ENCODE measurements around the gene INKA2. TPM values are rescaled to one million over a fixed set of nuclear protein-coding genes. Genes with fewer than 3 reads are reported as not detected.

INKA2 gene
- total and polyA plus RNA-seq, 10 of the 15 experiments (the other 5 are each of a cell fraction or from before 2014, with no cell fraction given) = 0.38 to 5.1 (median 1.3) TPM; not detected in 1

DNA sequence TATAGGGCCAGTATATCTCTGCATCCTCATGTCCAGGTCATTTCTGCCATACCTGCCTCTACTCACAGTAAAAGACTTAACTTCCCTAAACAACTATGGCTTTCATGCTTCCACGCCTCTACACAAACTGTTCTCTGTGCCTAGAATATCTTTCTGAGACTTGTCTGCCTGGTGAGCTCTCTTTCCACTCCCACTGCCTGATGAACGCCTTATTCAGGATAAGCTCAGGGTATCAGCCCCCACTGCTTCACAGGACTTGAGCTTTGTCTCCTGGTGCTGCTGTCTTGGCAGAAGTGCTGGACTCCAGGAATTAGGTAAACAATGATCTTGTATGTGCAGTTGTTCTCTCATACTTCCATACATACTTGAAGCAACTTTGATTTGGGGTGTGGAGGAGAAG is 11.7 kb upstream of the INKA2 start (continued):
- TF ChIP-seq, protein P1, sequence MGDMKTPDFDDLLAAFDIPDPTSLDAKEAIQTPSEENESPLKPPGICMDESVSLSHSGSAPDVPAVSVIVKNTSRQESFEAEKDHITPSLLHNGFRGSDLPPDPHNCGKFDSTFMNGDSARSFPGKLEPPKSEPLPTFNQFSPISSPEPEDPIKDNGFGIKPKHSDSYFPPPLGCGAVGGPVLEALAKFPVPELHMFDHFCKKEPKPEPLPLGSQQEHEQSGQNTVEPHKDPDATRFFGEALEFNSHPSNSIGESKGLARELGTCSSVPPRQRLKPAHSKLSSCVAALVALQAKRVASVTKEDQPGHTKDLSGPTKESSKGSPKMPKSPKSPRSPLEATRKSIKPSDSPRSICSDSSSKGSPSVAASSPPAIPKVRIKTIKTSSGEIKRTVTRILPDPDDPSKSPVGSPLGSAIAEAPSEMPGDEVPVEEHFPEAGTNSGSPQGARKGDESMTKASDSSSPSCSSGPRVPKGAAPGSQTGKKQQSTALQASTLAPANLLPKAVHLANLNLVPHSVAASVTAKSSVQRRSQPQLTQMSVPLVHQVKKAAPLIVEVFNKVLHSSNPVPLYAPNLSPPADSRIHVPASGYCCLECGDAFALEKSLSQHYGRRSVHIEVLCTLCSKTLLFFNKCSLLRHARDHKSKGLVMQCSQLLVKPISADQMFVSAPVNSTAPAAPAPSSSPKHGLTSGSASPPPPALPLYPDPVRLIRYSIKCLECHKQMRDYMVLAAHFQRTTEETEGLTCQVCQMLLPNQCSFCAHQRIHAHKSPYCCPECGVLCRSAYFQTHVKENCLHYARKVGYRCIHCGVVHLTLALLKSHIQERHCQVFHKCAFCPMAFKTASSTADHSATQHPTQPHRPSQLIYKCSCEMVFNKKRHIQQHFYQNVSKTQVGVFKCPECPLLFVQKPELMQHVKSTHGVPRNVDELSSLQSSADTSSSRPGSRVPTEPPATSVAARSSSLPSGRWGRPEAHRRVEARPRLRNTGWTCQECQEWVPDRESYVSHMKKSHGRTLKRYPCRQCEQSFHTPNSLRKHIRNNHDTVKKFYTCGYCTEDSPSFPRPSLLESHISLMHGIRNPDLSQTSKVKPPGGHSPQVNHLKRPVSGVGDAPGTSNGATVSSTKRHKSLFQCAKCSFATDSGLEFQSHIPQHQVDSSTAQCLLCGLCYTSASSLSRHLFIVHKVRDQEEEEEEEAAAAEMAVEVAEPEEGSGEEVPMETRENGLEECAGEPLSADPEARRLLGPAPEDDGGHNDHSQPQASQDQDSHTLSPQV (IDR thresholded peaks at IDR 0.05) = no peak
- TF ChIP-seq WRNIP1 (IDR thresholded peaks at IDR 0.05; ENCODE audit: borderline replicate concordance, low read depth, low read length) = no peak
- TF ChIP-seq, protein P2, sequence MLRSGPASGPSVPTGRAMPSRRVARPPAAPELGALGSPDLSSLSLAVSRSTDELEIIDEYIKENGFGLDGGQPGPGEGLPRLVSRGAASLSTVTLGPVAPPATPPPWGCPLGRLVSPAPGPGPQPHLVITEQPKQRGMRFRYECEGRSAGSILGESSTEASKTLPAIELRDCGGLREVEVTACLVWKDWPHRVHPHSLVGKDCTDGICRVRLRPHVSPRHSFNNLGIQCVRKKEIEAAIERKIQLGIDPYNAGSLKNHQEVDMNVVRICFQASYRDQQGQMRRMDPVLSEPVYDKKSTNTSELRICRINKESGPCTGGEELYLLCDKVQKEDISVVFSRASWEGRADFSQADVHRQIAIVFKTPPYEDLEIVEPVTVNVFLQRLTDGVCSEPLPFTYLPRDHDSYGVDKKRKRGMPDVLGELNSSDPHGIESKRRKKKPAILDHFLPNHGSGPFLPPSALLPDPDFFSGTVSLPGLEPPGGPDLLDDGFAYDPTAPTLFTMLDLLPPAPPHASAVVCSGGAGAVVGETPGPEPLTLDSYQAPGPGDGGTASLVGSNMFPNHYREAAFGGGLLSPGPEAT (IDR thresholded peaks at IDR 0.05; ENCODE audit: low read depth) = no peak

DNA sequence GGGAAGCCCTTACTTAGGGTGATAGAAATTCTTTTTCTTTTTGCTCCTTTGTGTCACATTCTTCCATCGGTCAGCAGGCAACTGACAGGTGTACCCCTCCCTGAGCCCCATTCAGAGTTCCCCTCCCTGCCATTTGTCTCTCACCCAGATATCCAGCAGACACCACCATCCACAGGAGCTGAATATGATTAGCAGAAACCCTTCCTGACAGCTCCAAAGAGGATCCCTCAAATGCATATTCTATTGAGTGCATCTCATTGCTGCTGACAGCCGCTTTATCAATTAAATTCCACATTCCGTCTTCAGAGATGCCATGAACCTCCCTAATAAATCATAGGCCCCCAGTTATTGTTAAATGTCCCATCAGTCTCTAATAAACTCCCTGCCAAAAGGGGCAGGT is 10.4 kb upstream of the INKA2 start:
- ATAC-seq (no peak), FAIRE-seq (no peak), DNase-seq (ENCODE audit: low read depth, low spot score) (no peak)
- TF ChIP-seq, protein P3, sequence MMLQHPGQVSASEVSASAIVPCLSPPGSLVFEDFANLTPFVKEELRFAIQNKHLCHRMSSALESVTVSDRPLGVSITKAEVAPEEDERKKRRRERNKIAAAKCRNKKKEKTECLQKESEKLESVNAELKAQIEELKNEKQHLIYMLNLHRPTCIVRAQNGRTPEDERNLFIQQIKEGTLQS (IDR thresholded peaks at IDR 0.05; ENCODE audit: borderline replicate concordance, extremely low read depth, low read depth, low read length) = no peak
- Histone ChIP-seq H3K79me2 (ENCODE audit: control insufficient read depth, insufficient read depth, low read length) (no peaks in the 10 kb centered on the region; the same call in 1 of the 2 replicates), H3K9me3 (replicated peaks; ENCODE audit: control insufficient read depth, insufficient read depth, low read length) (no peaks in the 10 kb centered on the region), H4K20me1 (ENCODE audit: control insufficient read depth, insufficient read depth) (no peaks in the 10 kb centered on the region), H3K4me2 (ENCODE audit: control insufficient read depth, insufficient read depth) (no peak overlapping the region), H2AFZ (ENCODE audit: control insufficient read depth, low read depth, low read length) (no peak overlapping the region), H3K9ac (ENCODE audit: control insufficient read depth, insufficient read depth, low read length) (no peak overlapping the region), H3K27ac (ENCODE audit: control insufficient read depth, insufficient read depth) (no peak overlapping the region), H3K4me3 (no peak overlapping the region), H3K36me3 (ENCODE audit: control insufficient read depth in 2 of 2, insufficient read depth in 2 of 2, low read length in 1 of 2) (no peaks in the 10 kb centered on the region), H3K4me1 (ENCODE audit: control insufficient read depth, insufficient read depth, low read length) (no peaks in the 10 kb centered on the region; the same call in 1 of the 2 replicates), H3K27me3 (replicated peaks in 1 of 2; ENCODE audit: control insufficient read depth in 2 of 2, insufficient read depth in 2 of 2, low read length in 1 of 2) (no peaks in the 10 kb centered on the region)
- RAD21 ChIA-PET (ENCODE audit: unreplicated experiment) = interaction anchor here (0.6 to 6.7 kb wide), 7 partner anchors 20 to 1286 kb away, joined by 3 to 51 read pairs (median 5); no protein-coding TSS in a partner anchor
- CTCF ChIA-PET = interaction anchor here (0.6 to 9.3 kb wide), 8 partner anchors 11 to 271 kb away, joined by 3 to 109 read pairs (median 25); partner anchors contain the start of gene INKA2
- in situ Hi-C loops (cut with MboI) = loop anchor here (5.0 to 10.0 kb wide), 3 partner anchors 245 to 872 kb away; partner anchors contain the start of genes ADORA3 and TMIGD3
- BruUV-seq (replicated peaks) = no TSS peak
- SMC1A ChIA-PET (ENCODE audit: uncharacterized antibody, unreplicated experiment) = interaction anchor here (0.7 to 12.9 kb wide), 6 partner anchors 18 to 268 kb away, joined by 3 to 123 read pairs (median 12); no protein-coding TSS in a partner anchor
- POLR2A ChIA-PET = interaction anchor here (1.2 kb wide), 1 partner anchor 14 kb away, joined by 3 read pairs; no protein-coding TSS in a partner anchor
- intact Hi-C loops (cut with micrococcal nuclease; ENCODE audit: unreplicated experiment) = loop anchor here (10.0 kb wide), 1 partner anchor 605 kb away; the partner anchor contains the start of genes CEPT1 and DRAM2
- 77% methylated on average over 3 of the region's 3 CpGs for WGBS (ENCODE audit: insufficient coverage, insufficient replicate concordance, low lambda C conversion rate, missing lambda C conversion rate)
